OCI-LY1 (cell line): ENCODE measurements around the gene STK32C.

Source experiments
- EZH2 ChIP-seq: fragments of 200-600 bp; sonication (generic), shearing (Covaris generic); IDR thresholded peaks from 2 replicates; pipeline ENCODE4 v1.8.0; 2017; ENCODE audit warnings: borderline replicate concordance, mixed run types, mild to moderate bottlenecking, antibody characterized with exemption, low read length, moderate library complexity, mixed read lengths
- TF ChIP-seq, protein P1 (sequence below): fragments of 200-600 bp; sonication (generic), shearing (Covaris generic); IDR thresholded peaks from 2 replicates; pipeline ENCODE4 v1.5.1; 2017; ENCODE audit warnings: mild to moderate bottlenecking, antibody characterized with exemption, low read length, moderate library complexity, mixed read lengths

GRCh38 chr10:132350946-132351345 lies 43.2 kb upstream of the STK32C start:
- TF ChIP-seq, protein P1, sequence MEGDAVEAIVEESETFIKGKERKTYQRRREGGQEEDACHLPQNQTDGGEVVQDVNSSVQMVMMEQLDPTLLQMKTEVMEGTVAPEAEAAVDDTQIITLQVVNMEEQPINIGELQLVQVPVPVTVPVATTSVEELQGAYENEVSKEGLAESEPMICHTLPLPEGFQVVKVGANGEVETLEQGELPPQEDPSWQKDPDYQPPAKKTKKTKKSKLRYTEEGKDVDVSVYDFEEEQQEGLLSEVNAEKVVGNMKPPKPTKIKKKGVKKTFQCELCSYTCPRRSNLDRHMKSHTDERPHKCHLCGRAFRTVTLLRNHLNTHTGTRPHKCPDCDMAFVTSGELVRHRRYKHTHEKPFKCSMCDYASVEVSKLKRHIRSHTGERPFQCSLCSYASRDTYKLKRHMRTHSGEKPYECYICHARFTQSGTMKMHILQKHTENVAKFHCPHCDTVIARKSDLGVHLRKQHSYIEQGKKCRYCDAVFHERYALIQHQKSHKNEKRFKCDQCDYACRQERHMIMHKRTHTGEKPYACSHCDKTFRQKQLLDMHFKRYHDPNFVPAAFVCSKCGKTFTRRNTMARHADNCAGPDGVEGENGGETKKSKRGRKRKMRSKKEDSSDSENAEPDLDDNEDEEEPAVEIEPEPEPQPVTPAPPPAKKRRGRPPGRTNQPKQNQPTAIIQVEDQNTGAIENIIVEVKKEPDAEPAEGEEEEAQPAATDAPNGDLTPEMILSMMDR: no peak
- no peak for TF ChIP-seq EZH2
